Hematopoietic multipotent progenitor cell treated with erythropoietin and hydrocortisone succinate and interleukin-3 and kit ligand, for 8 days (in vitro differentiated cells): ENCODE measurements around the gene CCL21.

Source experiments
- DNase-seq: peaks from one replicate; pipeline ENCODE4 v3.0.0-alpha.2; 2015

The CCL21 gene

GRCh38 chr9:34701769-34702736 lies 7.9 kb downstream of the CCL21 start:
- peak; percentile 71 for DNase-seq

- peak; percentile 55 for DNase-seq
Observed at GRCh38 chr9:34701023-34701768, 8.7 kb downstream of the CCL21 start.

- no peak for DNase-seq
Observed at GRCh38 chr9:34694811-34695210, 15.1 kb downstream of the CCL21 start.

GRCh38 chr9:34693560-34693959 lies 16.4 kb downstream of the CCL21 start:
- DNase-seq, result no peak

- no peak for DNase-seq
Observed at GRCh38 chr9:34691936-34692315, 18.0 kb downstream of the CCL21 start.

- no peak for DNase-seq
Observed at GRCh38 chr9:34690983-34691935, 18.7 kb downstream of the CCL21 start, which contains the start of gene CCL19. TSS of gene CCL19 (minus strand) at chr9:34691276. CDS start at chr9:34691139, 137 bp downstream.

- DNase-seq, result no peak
Observed at GRCh38 chr9:34689512-34689911, 20.4 kb downstream of the CCL21 start.

GRCh38 chr9:34689116-34689470 lies 20.8 kb downstream of the CCL21 start:
- DNase-seq, result no peak

- no peak for DNase-seq
Observed at GRCh38 chr9:34688329-34689115, 21.4 kb downstream of the CCL21 start.

- no peak for DNase-seq
Observed at GRCh38 chr9:34687276-34688030, 22.5 kb downstream of the CCL21 start.

- no peak for DNase-seq
Observed at GRCh38 chr9:34686732-34687131, 23.2 kb downstream of the CCL21 start.

GRCh38 chr9:34686231-34686630 lies 23.7 kb downstream of the CCL21 start:
- no peak for DNase-seq

GRCh38 chr9:34685591-34685990 lies 24.3 kb downstream of the CCL21 start:
- no peak for DNase-seq

- DNase-seq, result no peak
Observed at GRCh38 chr9:34684816-34685215, 25.1 kb downstream of the CCL21 start.

- no peak for DNase-seq
Observed at GRCh38 chr9:34684145-34684544, 25.8 kb downstream of the CCL21 start.

- no peak for DNase-seq
Observed at GRCh38 chr9:34675869-34676268, 34.1 kb downstream of the CCL21 start.

- DNase-seq, result peak; percentile 86
Observed at GRCh38 chr9:34675048-34675714, 34.8 kb downstream of the CCL21 start.

- no peak for DNase-seq
Observed at GRCh38 chr9:34674440-34674839, 35.5 kb downstream of the CCL21 start.

GRCh38 chr9:34671307-34671706 lies 38.6 kb downstream of the CCL21 start:
- no peak for DNase-seq

- DNase-seq, result no peak
Observed at GRCh38 chr9:34669809-34670562, 40.0 kb downstream of the CCL21 start.
